Choroid plexus epithelial cell (primary cell): Measurements from ENCODE around the gene DNLZ.

Experiments used
- DNase-seq: peaks from one replicate; pipeline ENCODE4 v3.0.0-alpha.2; 2010; ENCODE audit warnings: low read depth
- H3K4me3 ChIP-seq: 2 replicates; pipeline ENCODE4 v1.5.1; 2011; ENCODE audit warnings: low read depth, mild to moderate bottlenecking, control low read depth, low read length, moderate library complexity
- CTCF ChIP-seq: conservative IDR thresholded peaks from 2 replicates; pipeline ENCODE4 v1.5.1; 2011; ENCODE audit warnings: low read depth, mild to moderate bottlenecking, control low read depth, inconsistent platforms, low read length, moderate library complexity

DNLZ gene

GRCh38 chr9:136400038-136400834, 36.7 kb upstream of the DNLZ start, which contains the start of gene SNAPC4:
SNAPC4 (minus strand) TSS chr9:136400170; CDS start chr9:136398428, 1,742 bp downstream.
- DNase-seq, result peak; percentile 88
- H3K4me3 ChIP-seq, result peak within 1 kb of the TSS; percentile 87

GRCh38 chr9:136399176-136400037, 35.9 kb upstream of the DNLZ start:
- H3K4me3 ChIP-seq, result peak overlapping the region; percentile 87
- TF ChIP-seq CTCF, result no peak
- peak; percentile 28 for DNase-seq

More at GRCh38 chr9:136400038-136400834, 36.7 kb upstream of the DNLZ start, which contains the start of gene SNAPC4:
- TF ChIP-seq CTCF, result peak; percentile 56

GRCh38 chr9:136398286-136398685, 34.7 kb upstream of the DNLZ start:
- DNase-seq, result no peak
- TF ChIP-seq CTCF, result no peak
- H3K4me3 ChIP-seq, result no peak overlapping the region

GRCh38 chr9:136397643-136398042, 34.1 kb upstream of the DNLZ start:
- no peak for DNase-seq
- TF ChIP-seq CTCF, result no peak
- no peak overlapping the region for H3K4me3 ChIP-seq

- no peak overlapping the region for H3K4me3 ChIP-seq
- DNase-seq, result no peak
- TF ChIP-seq CTCF, result no peak
Measured at GRCh38 chr9:136396219-136396515, 32.6 kb upstream of the DNLZ start.

- no peak for TF ChIP-seq CTCF
- no peak overlapping the region for H3K4me3 ChIP-seq
- no peak for DNase-seq
Measured at GRCh38 chr9:136395345-136396218, 32.0 kb upstream of the DNLZ start.
